GM12878 (cell line): ENCODE data around the gene MAGI1. TPM values are rescaled to one million over a fixed set of nuclear protein-coding genes. Genes with fewer than 3 reads are reported as not detected.

Experiments
- ATAC-seq: fragments of 200-7000 bp; cut with Tn5 transposase; 3 replicates; pipeline ENCODE4 v1.9.1; 2020; ENCODE audit warnings: mild to moderate bottlenecking, moderate library complexity
- BruUV-seq: library from RNA; stranded (reverse); fragments of 400-500 nt; replicated peaks from 2 replicates; lab custom pipeline; 2021; lab: Mats Ljungman, UMichigan
- CTCF ChIA-PET: fragments of 300-600 bp; sonication (Branson Sonifier 250); formaldehyde crosslinking; extraction: SDS; loops from one replicate; lab custom pipeline; 2021; ENCODE audit warnings: inconsistent platforms; lab: Yijun Ruan, JAX
- POLR2A ChIA-PET: fragments of 350-600 bp; formaldehyde crosslinking; extraction: SDS; loops from one replicate; lab custom pipeline; 2021; ENCODE audit warnings: inconsistent platforms; lab: Charles Lee
- RAD21 ChIA-PET: fragments of 300-600 bp; sonication (Branson Sonifier 250); formaldehyde crosslinking; loops from one replicate; lab custom pipeline; 2023; ENCODE audit warnings: antibody characterized with exemption; ENCODE audit not compliant: unreplicated experiment; lab: Charles Lee
- SMC1A ChIA-PET: fragments of 300-600 bp; sonication (Branson Sonifier 250); formaldehyde crosslinking; loops from one replicate; lab custom pipeline; 2023; ENCODE audit not compliant: unreplicated experiment, uncharacterized antibody; lab: Charles Lee
- DNase-seq: peaks from one replicate; pipeline ENCODE4 v3.0.0-alpha.2; 2011; ENCODE audit warnings: low read depth, low spot score
- FAIRE-seq: peaks from 3 replicates; lab custom pipeline; 2011; peaks lifted over from hg19 to GRCh38; lab: Jason Lieb, UNC
- H2AFZ ChIP-seq: 2 replicates; pipeline ENCODE4 v1.6.0; 2011; ENCODE audit warnings: low read depth, low read length, control low read depth; ENCODE audit not compliant: control insufficient read depth
- H3K27ac ChIP-seq: 2 replicates; pipeline ENCODE4 v1.5.1; 2011; ENCODE audit warnings: control low read depth; ENCODE audit not compliant: control insufficient read depth, insufficient read depth
- H3K27me3 ChIP-seq, 2 experiments: replicated peaks in 1 of 2; 2 replicates each; pipeline versions ENCODE4 v1.6.0 to v1.6.1; 2011; ENCODE audit warnings: low read length in 1 of 2; ENCODE audit not compliant: control insufficient read depth in 2 of 2, insufficient read depth in 2 of 2
- H3K36me3 ChIP-seq, 2 experiments: 2 replicates each; pipeline ENCODE4 v1.5.1; 2011; ENCODE audit warnings: low read length in 1 of 2; ENCODE audit not compliant: control insufficient read depth in 2 of 2, insufficient read depth in 2 of 2
- H3K4me1 ChIP-seq: 2 replicates; pipeline ENCODE4 v1.6.1; 2011; ENCODE audit warnings: mild to moderate bottlenecking, low read length, moderate library complexity, mixed read lengths; ENCODE audit not compliant: control insufficient read depth, insufficient read depth
- H3K4me2 ChIP-seq: 2 replicates; pipeline ENCODE4 v1.6.0; 2011; ENCODE audit warnings: control low read depth; ENCODE audit not compliant: control insufficient read depth, insufficient read depth
- H3K4me3 ChIP-seq: fragments of 200-600 bp; sonication (generic); 2 replicates; pipeline ENCODE4 v1.5.1; 2016
- H3K79me2 ChIP-seq: 2 replicates; pipeline ENCODE4 v1.6.0; 2011; ENCODE audit warnings: low read length; ENCODE audit not compliant: control insufficient read depth, insufficient read depth
- H3K9ac ChIP-seq: 2 replicates; pipeline ENCODE4 v1.8.0; 2011; ENCODE audit warnings: low read length, control low read depth, mixed read lengths; ENCODE audit not compliant: control insufficient read depth, insufficient read depth
- H3K9me3 ChIP-seq: replicated peaks from 3 replicates; pipeline ENCODE4 v1.5.1; 2011; ENCODE audit warnings: mild to moderate bottlenecking, low read length; ENCODE audit not compliant: control insufficient read depth, insufficient read depth
- H4K20me1 ChIP-seq: 2 replicates; pipeline ENCODE4 v1.6.0; 2011; ENCODE audit not compliant: control insufficient read depth, insufficient read depth
- CHD2 ChIP-seq: IDR thresholded peaks from 2 replicates; pipeline ENCODE4 v1.6.1; 2011; ENCODE audit warnings: low read depth, low read length, improper control_type of control experiment, borderline replicate concordance
- CREB1 ChIP-seq: IDR thresholded peaks from 2 replicates; pipeline ENCODE4 v1.6.1; 2012; ENCODE audit warnings: low read depth, mild to moderate bottlenecking, inconsistent platforms
- EED ChIP-seq: sonication (generic); IDR thresholded peaks from 2 replicates; pipeline ENCODE4 v1.6.1; 2016; ENCODE audit warnings: antibody characterized with exemption, low read depth
- EP300 ChIP-seq, 2 experiments: fragments of 150-350 bp in 1 of 2; IDR thresholded peaks; 2 replicates each; pipeline ENCODE4 v1.6.1; 2011 to 2012; ENCODE audit warnings: low read depth in 2 of 2, low read length in 2 of 2, borderline replicate concordance in 1 of 2, improper control_type of control experiment in 1 of 2, inconsistent platforms in 1 of 2; ENCODE audit not compliant: control insufficient read depth in 1 of 2
- HDAC6 ChIP-seq: fragments of 200-600 bp; sonication (generic); IDR thresholded peaks from one replicate; pipeline ENCODE4 v1.8.0; 2017; ENCODE audit warnings: antibody characterized with exemption; ENCODE audit not compliant: unreplicated experiment
- IKZF1 ChIP-seq: fragments of 450-650 bp; conservative IDR thresholded peaks from 2 replicates; pipeline ENCODE4 v1.6.1; 2017; ENCODE audit warnings: antibody characterized with exemption, mild to moderate bottlenecking
- IKZF2 ChIP-seq, 2 experiments: fragments of 450-650 bp; IDR thresholded peaks; 2 replicates each; pipeline ENCODE4 v1.6.1; 2017; ENCODE audit warnings: mild to moderate bottlenecking in 2 of 2, moderate library complexity in 2 of 2
- MYC ChIP-seq: IDR thresholded peaks from 2 replicates; pipeline ENCODE4 v1.6.1; 2011; ENCODE audit warnings: mild to moderate bottlenecking, low read length, moderate library complexity, inconsistent platforms; ENCODE audit not compliant: insufficient read depth, insufficient replicate concordance, insufficient read length, severe bottlenecking
- NRF1 ChIP-seq: conservative IDR thresholded peaks from 2 replicates; pipeline ENCODE4 v1.6.1; 2011; ENCODE audit warnings: mild to moderate bottlenecking, low read depth, low read length, improper control_type of control experiment
- RAD21 ChIP-seq: IDR thresholded peaks from 2 replicates; pipeline ENCODE4 v1.6.1; 2011; ENCODE audit warnings: mild to moderate bottlenecking, low read depth, low read length, moderate library complexity; ENCODE audit not compliant: insufficient read depth
- RCOR1 ChIP-seq: conservative IDR thresholded peaks from 2 replicates; pipeline ENCODE4 v1.6.1; 2012; ENCODE audit warnings: low read depth, low read length, improper control_type of control experiment
- SMAD1 ChIP-seq: fragments of 450-650 bp; IDR thresholded peaks from 2 replicates; pipeline ENCODE4 v1.6.1; 2018; ENCODE audit warnings: mild to moderate bottlenecking, low read depth; ENCODE audit not compliant: partially characterized antibody
- WGBS: methylation state at CpG from one replicate; pipeline ENCODE4 v1.1.6; 2016; ENCODE audit warnings: low lambda C conversion rate; ENCODE audit not compliant: insufficient replicate concordance, insufficient coverage; ENCODE audit errors: missing lambda C conversion rate; 5-methylcytosine and 5-hydroxymethylcytosine counted together
- in situ Hi-C: fragments of 300-500 bp; cut with MboI; formaldehyde crosslinking; loops from 9 replicates; pipeline ENCODE4 v1.14.3; 2018; ENCODE audit warnings: mixed read lengths
- intact Hi-C: fragments of 100-400 bp; cut with micrococcal nuclease; formaldehyde crosslinking; loops from one replicate; pipeline ENCODE4 v1.14.2; 2022; ENCODE audit not compliant: unreplicated experiment
- polyA plus RNA-seq, 11 experiments: library from polyadenylated mRNA; depleted of rRNA in 4 of 11; unstranded in 6 of 11; stranded (reverse) in 5 of 11; fragments of >200 nt; fragmentation: Nextera tagmentation in 4 of 11; fragmentation: Illumina TruSeq in 1 of 11; extraction: Ambion mirVana in 4 of 11; extraction: Trizol in 1 of 11; gene quantifications; 1 replicate in 1 of 11; 2 replicates in 10 of 11; pipeline versions ENCODE4 v1.2.1 to v1.2.3, GENCODE V29; 2011 to 2016; ENCODE audit warnings: inconsistent platforms in 2 of 11, missing spikeins in 2 of 11, low read depth in 1 of 11
- total RNA-seq, 4 experiments: library from RNA; depleted of rRNA in 3 of 4; stranded (reverse); fragments of >200 nt in 3 of 4; fragmentation: Illumina TruSeq in 1 of 4; extraction: Trizol in 1 of 4; gene quantifications; 2 replicates each; pipeline versions ENCODE4 v1.2.1 to v1.2.3, GENCODE V29; 2013 to 2021
- TF ChIP-seq, protein P1 (sequence below): fragments of 450-650 bp; IDR thresholded peaks from 2 replicates; pipeline ENCODE4 v1.6.1; 2017; ENCODE audit warnings: borderline replicate concordance
- TF ChIP-seq, protein P2 (sequence below): IDR thresholded peaks from 2 replicates; pipeline ENCODE4 v1.6.1; 2011; ENCODE audit warnings: mild to moderate bottlenecking, low read depth, low read length, moderate library complexity; ENCODE audit not compliant: insufficient replicate concordance
- TF ChIP-seq, protein P3 (sequence below): IDR thresholded peaks from 2 replicates; pipeline ENCODE4 v1.6.1; 2011; ENCODE audit warnings: low read depth, mild to moderate bottlenecking, low read length, moderate library complexity, borderline replicate concordance; ENCODE audit errors: extremely low read depth
- TF ChIP-seq, protein P4 (sequence below): fragments of 450-650 bp; formaldehyde crosslinking; IDR thresholded peaks from 2 replicates; pipeline ENCODE4 v1.4.0; 2020; ENCODE audit warnings: mild to moderate bottlenecking, moderate library complexity

MAGI1 gene
- total and polyA plus RNA-seq, 10 of the 15 experiments (the other 5 are each of a cell fraction or from before 2014, with no cell fraction given): 0.02 to 3.3 (median 0.29) TPM; not detected in 1

DNA sequence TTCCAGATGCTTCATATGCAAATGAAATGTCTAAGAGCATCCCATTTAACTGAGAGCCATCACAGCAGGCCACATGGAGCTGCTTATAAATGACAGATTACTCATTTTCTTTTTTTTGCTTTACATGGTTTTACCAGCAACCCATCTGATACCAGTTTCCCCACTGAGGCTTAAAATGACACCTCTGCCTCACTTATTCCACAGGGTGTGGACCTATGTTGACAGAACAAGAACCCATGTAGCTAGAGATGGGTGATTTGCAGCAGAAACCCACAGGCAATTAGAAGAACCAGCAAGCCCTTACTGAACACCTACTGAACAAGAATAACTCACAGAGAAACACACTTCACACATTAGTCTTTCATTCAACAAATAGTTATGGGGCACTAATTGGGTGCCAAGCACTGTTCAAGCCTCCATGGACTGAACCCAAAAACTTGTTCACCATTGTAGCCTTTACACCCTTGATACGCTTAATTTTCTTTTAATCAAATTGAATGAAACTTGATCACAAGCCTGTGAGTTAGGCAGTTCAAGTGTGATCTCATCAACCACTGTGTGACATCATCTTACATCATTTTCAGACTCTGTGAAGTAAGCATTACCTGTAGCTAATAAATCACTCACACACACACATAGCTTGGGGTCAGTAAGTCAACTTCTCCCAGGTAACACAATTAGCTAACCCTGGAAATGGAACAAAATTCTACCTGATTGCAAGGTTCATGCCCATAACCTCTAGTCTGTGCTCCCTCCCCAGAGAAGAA is 45.4 kb downstream of the MAGI1 start:
- H3K9me3 ChIP-seq: no peaks in the 10 kb centered on the region
- H3K27me3 ChIP-seq: no peaks in the 10 kb centered on the region
- DNase-seq (no peak), FAIRE-seq (no peak), ATAC-seq (no peak)
- no peak overlapping the region for H3K27ac ChIP-seq
- ChIA-PET CTCF (interaction anchor here (0.6 kb wide), 1 partner anchor 21 kb away, joined by 3 read pairs; no protein-coding TSS in a partner anchor), POLR2A (no interaction called here), RAD21 (no interaction called here), SMC1A (interaction anchor here (0.7 kb wide), 1 partner anchor 188 kb away, joined by 3 read pairs; no protein-coding TSS in a partner anchor)
- no peaks in the 10 kb centered on the region for H3K36me3 ChIP-seq
- H3K9ac ChIP-seq: no peak overlapping the region
- no peak overlapping the region for H2AFZ ChIP-seq
- H3K4me1 ChIP-seq: no peaks in the 10 kb centered on the region
- no peaks in the 10 kb centered on the region for H4K20me1 ChIP-seq
- intact Hi-C loops: no loop called here
- no peaks in the 10 kb centered on the region for H3K79me2 ChIP-seq
- no peak overlapping the region for H3K4me3 ChIP-seq
- in situ Hi-C loops: no loop called here
- no TSS peak for BruUV-seq
- 32% methylated on average over 1 of the region's 1 CpG for WGBS
- no peak overlapping the region for H3K4me2 ChIP-seq
- TF ChIP-seq SMAD1: no peak
- no peak for TF ChIP-seq EED
- TF ChIP-seq RCOR1: no peak
- TF ChIP-seq, protein P1, sequence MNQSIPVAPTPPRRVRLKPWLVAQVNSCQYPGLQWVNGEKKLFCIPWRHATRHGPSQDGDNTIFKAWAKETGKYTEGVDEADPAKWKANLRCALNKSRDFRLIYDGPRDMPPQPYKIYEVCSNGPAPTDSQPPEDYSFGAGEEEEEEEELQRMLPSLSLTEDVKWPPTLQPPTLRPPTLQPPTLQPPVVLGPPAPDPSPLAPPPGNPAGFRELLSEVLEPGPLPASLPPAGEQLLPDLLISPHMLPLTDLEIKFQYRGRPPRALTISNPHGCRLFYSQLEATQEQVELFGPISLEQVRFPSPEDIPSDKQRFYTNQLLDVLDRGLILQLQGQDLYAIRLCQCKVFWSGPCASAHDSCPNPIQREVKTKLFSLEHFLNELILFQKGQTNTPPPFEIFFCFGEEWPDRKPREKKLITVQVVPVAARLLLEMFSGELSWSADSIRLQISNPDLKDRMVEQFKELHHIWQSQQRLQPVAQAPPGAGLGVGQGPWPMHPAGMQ: no peak
- no peak for TF ChIP-seq HDAC6
- no peak for TF ChIP-seq IKZF1
- no peak for TF ChIP-seq MYC
- TF ChIP-seq, protein P2, sequence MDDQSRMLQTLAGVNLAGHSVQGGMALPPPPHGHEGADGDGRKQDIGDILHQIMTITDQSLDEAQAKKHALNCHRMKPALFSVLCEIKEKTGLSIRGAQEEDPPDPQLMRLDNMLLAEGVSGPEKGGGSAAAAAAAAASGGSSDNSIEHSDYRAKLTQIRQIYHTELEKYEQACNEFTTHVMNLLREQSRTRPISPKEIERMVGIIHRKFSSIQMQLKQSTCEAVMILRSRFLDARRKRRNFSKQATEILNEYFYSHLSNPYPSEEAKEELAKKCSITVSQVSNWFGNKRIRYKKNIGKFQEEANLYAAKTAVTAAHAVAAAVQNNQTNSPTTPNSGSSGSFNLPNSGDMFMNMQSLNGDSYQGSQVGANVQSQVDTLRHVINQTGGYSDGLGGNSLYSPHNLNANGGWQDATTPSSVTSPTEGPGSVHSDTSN: no peak
- TF ChIP-seq, protein P3, sequence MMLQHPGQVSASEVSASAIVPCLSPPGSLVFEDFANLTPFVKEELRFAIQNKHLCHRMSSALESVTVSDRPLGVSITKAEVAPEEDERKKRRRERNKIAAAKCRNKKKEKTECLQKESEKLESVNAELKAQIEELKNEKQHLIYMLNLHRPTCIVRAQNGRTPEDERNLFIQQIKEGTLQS: no peak
- no peak for TF ChIP-seq RAD21
- no peak for TF ChIP-seq EP300 (IDR thresholded peaks at IDR 0.05; ENCODE audit: borderline replicate concordance in 1 of 2, control insufficient read depth in 1 of 2, low read depth in 2 of 2, low read length in 2 of 2)
- TF ChIP-seq NRF1: no peak
- TF ChIP-seq, protein P4, sequence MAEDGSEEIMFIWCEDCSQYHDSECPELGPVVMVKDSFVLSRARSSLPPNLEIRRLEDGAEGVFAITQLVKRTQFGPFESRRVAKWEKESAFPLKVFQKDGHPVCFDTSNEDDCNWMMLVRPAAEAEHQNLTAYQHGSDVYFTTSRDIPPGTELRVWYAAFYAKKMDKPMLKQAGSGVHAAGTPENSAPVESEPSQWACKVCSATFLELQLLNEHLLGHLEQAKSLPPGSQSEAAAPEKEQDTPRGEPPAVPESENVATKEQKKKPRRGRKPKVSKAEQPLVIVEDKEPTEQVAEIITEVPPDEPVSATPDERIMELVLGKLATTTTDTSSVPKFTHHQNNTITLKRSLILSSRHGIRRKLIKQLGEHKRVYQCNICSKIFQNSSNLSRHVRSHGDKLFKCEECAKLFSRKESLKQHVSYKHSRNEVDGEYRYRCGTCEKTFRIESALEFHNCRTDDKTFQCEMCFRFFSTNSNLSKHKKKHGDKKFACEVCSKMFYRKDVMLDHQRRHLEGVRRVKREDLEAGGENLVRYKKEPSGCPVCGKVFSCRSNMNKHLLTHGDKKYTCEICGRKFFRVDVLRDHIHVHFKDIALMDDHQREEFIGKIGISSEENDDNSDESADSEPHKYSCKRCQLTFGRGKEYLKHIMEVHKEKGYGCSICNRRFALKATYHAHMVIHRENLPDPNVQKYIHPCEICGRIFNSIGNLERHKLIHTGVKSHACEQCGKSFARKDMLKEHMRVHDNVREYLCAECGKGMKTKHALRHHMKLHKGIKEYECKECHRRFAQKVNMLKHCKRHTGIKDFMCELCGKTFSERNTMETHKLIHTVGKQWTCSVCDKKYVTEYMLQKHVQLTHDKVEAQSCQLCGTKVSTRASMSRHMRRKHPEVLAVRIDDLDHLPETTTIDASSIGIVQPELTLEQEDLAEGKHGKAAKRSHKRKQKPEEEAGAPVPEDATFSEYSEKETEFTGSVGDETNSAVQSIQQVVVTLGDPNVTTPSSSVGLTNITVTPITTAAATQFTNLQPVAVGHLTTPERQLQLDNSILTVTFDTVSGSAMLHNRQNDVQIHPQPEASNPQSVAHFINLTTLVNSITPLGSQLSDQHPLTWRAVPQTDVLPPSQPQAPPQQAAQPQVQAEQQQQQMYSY (CRISPR knock-in tag): no peak
- no peak for TF ChIP-seq CHD2
- no peak for TF ChIP-seq IKZF2 (IDR thresholded peaks at IDR 0.05)
- no peak; the same call in 1 of the 2 replicates for TF ChIP-seq CREB1
